Activated CD8-positive, alpha-beta T cell treated with anti-CD3 and anti-CD28 coated beads for 36 hours (primary cell): ENCODE data around the gene MBP. TPM values are rescaled to one million over a fixed set of nuclear protein-coding genes. Genes with fewer than 3 reads are reported as not detected.

Source experiments
- ATAC-seq: fragments of 200-7000 bp; cut with Tn5 transposase; one replicate; pipeline ENCODE4 v1.10.0; 2021; ENCODE audit warnings: mild to moderate bottlenecking, moderate library complexity
- CTCF ChIA-PET: fragments of 350-600 bp; sonication (Branson Sonifier 250); formaldehyde crosslinking; loops from one replicate; lab custom pipeline; 2021; ENCODE audit warnings: antibody characterized with exemption; lab: Charles Lee
- POLR2A ChIA-PET: fragments of 350-600 bp; sonication (Branson Sonifier 250); formaldehyde crosslinking; loops from one replicate; lab custom pipeline; 2021; ENCODE audit warnings: antibody characterized with exemption; lab: Charles Lee
- DNase-seq: peaks from one replicate; pipeline ENCODE4 v3.0.0-alpha.2; 2020
- H3K27ac Mint-ChIP-seq: one replicate; pipeline ENCODE4 v1.8.0; 2021; ENCODE audit warnings: mild to moderate bottlenecking, mixed read lengths
- H3K27me3 Mint-ChIP-seq: one replicate; pipeline ENCODE4 v1.8.0; 2021; ENCODE audit warnings: mixed read lengths
- H3K36me3 Mint-ChIP-seq: one replicate; pipeline ENCODE4 v1.8.0; 2021; ENCODE audit warnings: low read depth, mixed read lengths
- H3K4me1 Mint-ChIP-seq: one replicate; pipeline ENCODE4 v1.8.0; 2021; ENCODE audit warnings: low read depth, mixed read lengths
- H3K4me3 Mint-ChIP-seq: one replicate; pipeline ENCODE4 v1.8.0; 2021; ENCODE audit warnings: mild to moderate bottlenecking, moderate library complexity, mixed read lengths
- H3K9me3 Mint-ChIP-seq: one replicate; pipeline ENCODE4 v1.8.0; 2021; ENCODE audit warnings: mixed read lengths
- intact Hi-C: fragments of 100-400 bp; cut with micrococcal nuclease; formaldehyde crosslinking; loops from one replicate; pipeline ENCODE4 v1.10.0; 2022
- total RNA-seq, 2 experiments: library from RNA; stranded (reverse); gene quantifications; one replicate each; pipeline ENCODE4 v1.2.3, GENCODE V29; 2021
- TF ChIP-seq, protein P1 (sequence below): fragments of 200-600 bp; IDR thresholded peaks from one replicate; pipeline ENCODE4 v1.8.0; 2022; ENCODE audit warnings: antibody characterized with exemption, mild to moderate bottlenecking

MBP gene
- total RNA-seq, 2 experiments from 2014 or later: 39.9 to 41.5 TPM

DNA sequence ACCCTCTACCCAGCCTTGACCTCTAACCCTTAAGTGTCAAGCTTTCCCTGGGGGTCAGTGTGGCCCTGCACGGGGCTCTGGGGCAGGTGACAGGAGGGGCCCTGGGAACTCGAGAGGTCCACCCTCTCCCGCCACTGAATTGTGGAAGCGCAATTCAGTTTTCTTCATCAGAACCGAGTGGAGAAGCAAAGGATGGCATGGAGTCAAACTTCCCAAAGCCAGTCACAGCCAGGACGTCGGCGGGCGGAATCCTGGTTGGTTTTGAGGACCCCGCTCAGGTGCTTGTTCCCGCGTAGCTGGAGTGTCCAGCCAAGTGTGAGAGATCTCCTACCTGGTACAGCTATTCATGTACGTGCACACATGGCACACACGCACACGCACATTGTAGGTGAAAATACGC, 62.0 kb downstream of the MBP start:
- Mint-ChIP-seq H3K36me3 (peaks cover 40% of the 10 kb centered on the region), H3K27ac (peak overlapping the region; percentile 23), H3K4me1 (peaks cover 98% of the 10 kb centered on the region), H3K9me3 (no peaks in the 10 kb centered on the region), H3K27me3 (no peaks in the 10 kb centered on the region), H3K4me3 (no peak overlapping the region)
- TF ChIP-seq, protein P1, sequence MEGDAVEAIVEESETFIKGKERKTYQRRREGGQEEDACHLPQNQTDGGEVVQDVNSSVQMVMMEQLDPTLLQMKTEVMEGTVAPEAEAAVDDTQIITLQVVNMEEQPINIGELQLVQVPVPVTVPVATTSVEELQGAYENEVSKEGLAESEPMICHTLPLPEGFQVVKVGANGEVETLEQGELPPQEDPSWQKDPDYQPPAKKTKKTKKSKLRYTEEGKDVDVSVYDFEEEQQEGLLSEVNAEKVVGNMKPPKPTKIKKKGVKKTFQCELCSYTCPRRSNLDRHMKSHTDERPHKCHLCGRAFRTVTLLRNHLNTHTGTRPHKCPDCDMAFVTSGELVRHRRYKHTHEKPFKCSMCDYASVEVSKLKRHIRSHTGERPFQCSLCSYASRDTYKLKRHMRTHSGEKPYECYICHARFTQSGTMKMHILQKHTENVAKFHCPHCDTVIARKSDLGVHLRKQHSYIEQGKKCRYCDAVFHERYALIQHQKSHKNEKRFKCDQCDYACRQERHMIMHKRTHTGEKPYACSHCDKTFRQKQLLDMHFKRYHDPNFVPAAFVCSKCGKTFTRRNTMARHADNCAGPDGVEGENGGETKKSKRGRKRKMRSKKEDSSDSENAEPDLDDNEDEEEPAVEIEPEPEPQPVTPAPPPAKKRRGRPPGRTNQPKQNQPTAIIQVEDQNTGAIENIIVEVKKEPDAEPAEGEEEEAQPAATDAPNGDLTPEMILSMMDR: no peak
- ATAC-seq (no peak), DNase-seq (no peak)
- ChIA-PET CTCF (interaction anchor here (0.8 to 1.0 kb wide), 4 partner anchors 14 to 130 kb away, joined by 3 read pairs; no protein-coding TSS in a partner anchor), POLR2A (interaction anchor here (0.7 to 3.1 kb wide), 3 partner anchors 11 to 26 kb away, joined by 3 to 9 read pairs (median 3); no protein-coding TSS in a partner anchor)
- intact Hi-C loops: no loop called here

DNA sequence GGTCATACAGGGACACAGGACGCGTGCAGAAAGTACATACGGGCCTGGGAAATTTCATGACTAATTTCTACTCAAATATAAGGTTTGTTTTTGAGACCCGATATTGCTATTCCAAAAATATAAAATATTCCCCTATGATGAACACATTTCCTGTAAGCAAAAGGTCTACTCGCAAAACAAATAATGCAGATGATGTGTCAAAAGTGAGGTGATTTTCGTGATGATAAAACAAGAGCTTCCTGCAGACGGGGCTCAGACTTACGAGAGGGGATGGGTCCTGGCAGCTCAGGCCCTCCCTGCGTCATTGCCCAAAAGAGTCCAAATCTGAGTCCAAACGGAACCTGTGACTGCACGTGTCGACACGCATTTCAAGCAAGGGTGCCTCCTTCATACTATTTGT, 62.7 kb downstream of the MBP start:
- intact Hi-C loops: loop anchor here (5.0 kb wide), 1 partner anchor 57 kb away; no protein-coding TSS in a partner anchor
- ATAC-seq: no peak
- peak; percentile 33 for DNase-seq

DNA sequence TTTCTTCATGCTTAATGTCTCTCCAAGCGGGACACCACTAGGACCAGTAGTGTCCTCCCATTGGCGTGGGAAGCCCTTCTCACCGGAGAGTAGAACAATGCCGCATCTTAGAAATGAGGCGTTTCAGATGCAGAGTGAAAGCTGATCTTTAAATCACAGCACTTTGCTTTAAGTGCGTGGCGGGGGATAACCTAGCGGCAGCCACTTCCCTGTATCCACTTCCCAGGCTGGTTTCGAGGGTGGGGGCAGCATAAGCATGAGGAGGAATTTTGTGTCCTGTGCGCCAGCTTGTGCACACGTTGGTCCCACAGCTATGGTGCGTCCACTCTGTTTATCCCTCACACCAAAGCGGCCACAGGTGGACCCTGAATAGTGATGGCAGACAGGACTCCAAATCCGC, 63.1 kb downstream of the MBP start:
- Mint-ChIP-seq H3K36me3 (peaks cover 50% of the 10 kb centered on the region), H3K27me3 (no peaks in the 10 kb centered on the region), H3K27ac (peak overlapping the region; percentile 92), H3K4me1 (peaks cover 98% of the 10 kb centered on the region), H3K4me3 (no peak overlapping the region), H3K9me3 (peaks cover 2% of the 10 kb centered on the region)
- POLR2A ChIA-PET: interaction anchor here (1.1 to 5.3 kb wide), 6 partner anchors 15 to 60 kb away, joined by 3 to 42 read pairs (median 4); no protein-coding TSS in a partner anchor
- intact Hi-C loops: loop anchor here (5.0 kb wide), 1 partner anchor 58 kb away; no protein-coding TSS in a partner anchor
- TF ChIP-seq, protein P1: no peak
- DNase-seq (no peak), ATAC-seq (no peak)
- CTCF ChIA-PET: interaction anchor here (0.8 to 3.8 kb wide), 7 partner anchors 9 to 131 kb away, joined by 3 to 19 read pairs (median 3); partner anchors contain the start of gene MBP

More for the DNA sequence above, 62.7 kb downstream of the MBP start:
- H3K27ac Mint-ChIP-seq: peak overlapping the region; percentile 92
- H3K36me3 Mint-ChIP-seq: peaks cover 46% of the 10 kb centered on the region
- H3K9me3 Mint-ChIP-seq: peaks cover 2% of the 10 kb centered on the region
- H3K4me3 Mint-ChIP-seq: no peak overlapping the region
- H3K4me1 Mint-ChIP-seq: peaks cover 98% of the 10 kb centered on the region
- CTCF ChIA-PET: interaction anchor here (0.8 to 3.8 kb wide), 6 partner anchors 9 to 131 kb away, joined by 3 to 19 read pairs (median 3); no protein-coding TSS in a partner anchor
- TF ChIP-seq, protein P1: no peak
- H3K27me3 Mint-ChIP-seq: no peaks in the 10 kb centered on the region
- POLR2A ChIA-PET: interaction anchor here (0.7 to 1.6 kb wide), 3 partner anchors 11 to 37 kb away, joined by 3 to 5 read pairs (median 3); no protein-coding TSS in a partner anchor

DNA sequence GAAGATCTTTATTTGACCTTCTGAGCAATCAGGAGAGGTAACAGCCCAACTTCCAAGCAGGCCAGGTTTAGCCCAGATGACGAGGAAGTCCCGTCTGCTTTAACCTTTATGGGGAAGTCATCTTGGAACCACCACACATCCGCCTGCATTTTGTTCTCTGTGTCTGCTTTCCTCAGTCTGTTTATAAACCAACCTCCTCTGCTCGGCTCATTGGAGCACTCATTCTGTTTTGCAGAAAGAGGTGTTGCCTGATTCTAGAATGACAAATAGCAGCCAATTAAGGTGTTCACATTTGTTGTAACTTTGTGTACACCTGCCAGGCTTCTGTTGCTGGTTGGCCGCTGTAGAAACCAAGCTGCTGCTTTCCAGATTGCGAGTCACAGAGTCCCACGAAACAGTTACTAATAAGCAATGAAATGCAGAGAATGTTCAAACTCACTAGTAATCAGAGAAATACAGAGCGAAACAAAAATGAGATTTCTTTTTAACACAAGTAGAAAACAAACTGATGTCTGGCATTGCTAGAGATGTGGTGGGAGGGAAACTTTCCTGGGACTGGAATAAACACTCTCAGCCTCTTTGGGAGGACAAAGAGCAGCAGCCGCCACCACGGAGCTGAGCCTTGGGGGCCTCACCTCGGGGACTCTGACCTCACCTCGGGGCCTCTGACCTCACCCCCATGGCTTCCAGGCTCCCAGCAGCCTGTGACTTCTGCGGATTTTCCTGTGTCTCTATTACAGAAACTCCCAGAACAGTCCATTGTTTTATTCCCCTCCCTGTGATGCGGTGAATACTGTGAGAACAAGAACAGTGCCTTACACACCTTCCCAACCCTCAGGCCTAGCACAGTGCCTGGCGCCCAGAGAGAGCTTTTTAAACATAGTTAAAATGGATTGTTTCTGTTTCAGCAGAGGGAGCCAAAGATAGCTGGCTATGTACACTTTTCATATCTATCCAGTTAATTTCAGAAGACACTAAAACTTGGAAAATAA, 64.0 kb downstream of the MBP start:
- H3K27me3 Mint-ChIP-seq: no peaks in the 10 kb centered on the region
- peak; percentile 67 for DNase-seq
- peak; percentile 29 for ATAC-seq
- ChIA-PET CTCF (interaction anchor here (0.8 to 3.8 kb wide), 9 partner anchors 10 to 72 kb away, joined by 3 to 19 read pairs (median 4); partner anchors contain the start of gene MBP), POLR2A (interaction anchor here (1.1 to 5.3 kb wide), 12 partner anchors 14 to 68 kb away, joined by 3 to 42 read pairs (median 6); partner anchors contain the start of gene MBP)
- peaks cover 2% of the 10 kb centered on the region for H3K9me3 Mint-ChIP-seq
- H3K27ac Mint-ChIP-seq: peak overlapping the region; percentile 92
- H3K4me3 Mint-ChIP-seq: peak overlapping the region; percentile 43
- TF ChIP-seq, protein P1: no peak
- intact Hi-C loops: loop anchor here (5.0 kb wide), 1 partner anchor 59 kb away; no protein-coding TSS in a partner anchor
- H3K4me1 Mint-ChIP-seq: peaks cover 98% of the 10 kb centered on the region
- peaks cover 57% of the 10 kb centered on the region for H3K36me3 Mint-ChIP-seq
